SU-DHL-6 (cell line): ENCODE measurements around the gene SRGAP3.

Experiments used
- EZH2phosphoT487 ChIP-seq: fragments of 200-600 bp; sonication (generic), shearing (Covaris generic); conservative IDR thresholded peaks from 2 replicates; pipeline ENCODE4 v1.6.1; 2018; ENCODE audit warnings: mild to moderate bottlenecking, antibody characterized with exemption, low read length, moderate library complexity, mixed read lengths
- TF ChIP-seq, protein P1 (sequence below): fragments of 200-600 bp; sonication (generic); IDR thresholded peaks from one replicate; pipeline ENCODE4 v1.5.1; 2017; ENCODE audit warnings: antibody characterized with exemption, mild to moderate bottlenecking, low read length, moderate library complexity; ENCODE audit not compliant: insufficient read depth, poor library complexity, severe bottlenecking

- TF ChIP-seq, protein P1, sequence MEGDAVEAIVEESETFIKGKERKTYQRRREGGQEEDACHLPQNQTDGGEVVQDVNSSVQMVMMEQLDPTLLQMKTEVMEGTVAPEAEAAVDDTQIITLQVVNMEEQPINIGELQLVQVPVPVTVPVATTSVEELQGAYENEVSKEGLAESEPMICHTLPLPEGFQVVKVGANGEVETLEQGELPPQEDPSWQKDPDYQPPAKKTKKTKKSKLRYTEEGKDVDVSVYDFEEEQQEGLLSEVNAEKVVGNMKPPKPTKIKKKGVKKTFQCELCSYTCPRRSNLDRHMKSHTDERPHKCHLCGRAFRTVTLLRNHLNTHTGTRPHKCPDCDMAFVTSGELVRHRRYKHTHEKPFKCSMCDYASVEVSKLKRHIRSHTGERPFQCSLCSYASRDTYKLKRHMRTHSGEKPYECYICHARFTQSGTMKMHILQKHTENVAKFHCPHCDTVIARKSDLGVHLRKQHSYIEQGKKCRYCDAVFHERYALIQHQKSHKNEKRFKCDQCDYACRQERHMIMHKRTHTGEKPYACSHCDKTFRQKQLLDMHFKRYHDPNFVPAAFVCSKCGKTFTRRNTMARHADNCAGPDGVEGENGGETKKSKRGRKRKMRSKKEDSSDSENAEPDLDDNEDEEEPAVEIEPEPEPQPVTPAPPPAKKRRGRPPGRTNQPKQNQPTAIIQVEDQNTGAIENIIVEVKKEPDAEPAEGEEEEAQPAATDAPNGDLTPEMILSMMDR, result no peak
- no peak for TF ChIP-seq EZH2phosphoT487
Observed at GRCh38 chr3:8992199-8992598, 257.2 kb downstream of the SRGAP3 start.
